NCI-H82 (cell line): ENCODE measurements around the gene GSTA5.
"Not testable (repeated sequence)": the region's sequence is repeated elsewhere in the genome, so short reads cannot be mapped to it uniquely, and the experiment has no call there.

Source experiments
- DNase-seq: peaks from one replicate; lab custom pipeline; 2025; lab: John Stamatoyannopoulos, UW

GSTA5 gene

GRCh38 chr6:52788478-52788877 lies 52.1 kb downstream of the GSTA5 start:
- DNase-seq = no peak

DNA sequence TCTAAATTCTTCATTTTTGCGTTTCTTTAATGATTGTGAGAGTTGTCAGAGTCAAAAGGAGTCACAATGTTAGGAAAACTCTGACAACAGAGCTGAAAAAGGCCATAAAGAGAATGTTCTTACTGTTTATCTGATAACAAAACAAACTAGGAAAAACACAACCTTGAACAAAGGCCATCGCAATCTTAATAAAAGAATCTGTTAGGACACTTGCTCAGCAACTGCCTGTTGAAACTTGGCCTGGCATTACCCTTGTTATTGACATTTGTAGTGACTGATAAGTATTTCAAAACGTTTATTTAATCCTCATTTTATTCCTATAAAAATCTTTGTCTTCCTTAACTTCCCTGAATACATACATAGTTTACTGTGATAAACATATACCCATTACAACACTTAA lies 52.7 kb downstream of the GSTA5 start:
- DNase-seq = no peak

DNA sequence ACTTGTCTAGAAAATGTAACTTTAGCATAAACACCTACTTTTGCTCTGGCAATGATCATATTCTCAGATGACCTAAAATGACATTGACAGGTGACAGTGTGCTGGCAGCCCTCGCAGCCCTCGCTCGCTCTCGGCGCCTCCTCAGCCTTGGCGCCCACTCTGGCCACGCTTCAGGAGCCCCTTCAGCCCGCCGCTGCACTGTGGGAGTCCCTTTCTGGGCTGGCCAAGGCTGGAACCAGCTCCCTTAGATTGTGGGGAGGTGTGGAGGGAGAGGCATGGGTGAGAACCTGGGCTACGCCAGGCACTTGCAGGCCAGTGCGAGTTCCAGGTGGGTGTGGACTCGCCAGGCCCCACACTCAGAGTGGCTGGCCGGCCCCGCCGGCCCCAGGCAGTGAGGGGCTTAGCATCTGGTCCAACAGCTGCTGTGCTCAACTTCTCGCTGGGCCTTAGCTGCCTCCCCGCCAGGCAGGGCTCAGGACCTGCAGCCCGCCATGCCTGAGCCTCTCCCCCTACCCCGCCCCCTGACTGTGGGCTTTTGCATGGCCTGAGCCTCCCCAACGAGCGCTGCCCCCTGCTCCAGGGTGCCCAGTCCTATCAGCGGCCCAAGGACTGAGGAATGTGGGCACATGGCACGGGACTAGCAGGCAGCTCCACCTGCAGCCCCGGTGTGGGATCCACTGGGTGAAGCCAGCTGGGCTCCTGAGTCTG lies 54.2 kb downstream of the GSTA5 start:
- DNase-seq = no peak

GRCh38 chr6:52782696-52783274 lies 57.8 kb downstream of the GSTA5 start:
- DNase-seq = not testable (repeated sequence)

DNA sequence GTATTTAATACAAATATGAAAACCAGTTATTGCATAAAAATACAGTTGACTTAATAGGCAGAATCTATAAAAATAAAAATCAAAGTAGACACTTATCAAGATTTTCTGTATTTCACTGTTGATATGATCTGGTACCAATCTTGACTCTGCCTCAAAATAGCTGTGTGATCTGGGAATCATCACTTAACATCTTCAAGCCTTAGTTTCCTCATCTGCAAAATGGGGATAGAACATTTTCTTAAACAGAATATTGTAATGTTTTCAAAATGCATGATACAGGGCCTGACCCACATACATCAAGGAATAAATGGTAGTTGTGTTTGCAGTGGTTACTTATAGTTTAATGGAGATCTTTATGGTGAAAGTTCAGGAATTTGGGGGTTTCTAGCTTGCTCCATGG lies 58.4 kb downstream of the GSTA5 start:
- DNase-seq = not testable (repeated sequence)
